HG02642 (cell line): Measurements from ENCODE around the gene ELL.

ENCODE experiments used
- ATAC-seq: cut with Tn5 transposase; IDR thresholded peaks from one replicate; pipeline ENCODE4 v1.9.1; 2021; ENCODE audit warnings: mild to moderate bottlenecking; ENCODE audit not compliant: unreplicated experiment, poor library complexity

Gene ELL

DNA sequence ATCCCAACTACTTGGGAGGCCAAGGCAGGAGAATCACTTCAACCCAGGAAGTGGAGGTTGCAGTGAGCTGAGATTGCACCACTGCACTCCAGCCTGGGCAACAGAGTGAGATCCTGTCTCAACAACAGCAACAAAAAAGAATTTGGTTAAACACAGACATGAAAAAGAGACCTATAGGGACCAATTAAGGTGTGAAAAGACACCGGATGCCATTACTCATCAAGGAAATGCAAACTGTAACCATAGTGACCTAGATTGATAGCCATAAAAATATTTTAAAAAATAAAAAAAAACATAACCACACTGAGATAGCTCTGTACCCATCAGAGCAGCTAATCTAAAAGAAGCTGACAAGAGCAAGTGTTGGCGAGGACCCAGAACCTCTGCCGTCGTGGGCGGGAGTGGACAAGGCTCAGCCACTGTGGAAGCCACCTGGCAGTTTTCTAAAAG lies 46.8 kb downstream of the ELL start:
- ATAC-seq: no peak

DNA sequence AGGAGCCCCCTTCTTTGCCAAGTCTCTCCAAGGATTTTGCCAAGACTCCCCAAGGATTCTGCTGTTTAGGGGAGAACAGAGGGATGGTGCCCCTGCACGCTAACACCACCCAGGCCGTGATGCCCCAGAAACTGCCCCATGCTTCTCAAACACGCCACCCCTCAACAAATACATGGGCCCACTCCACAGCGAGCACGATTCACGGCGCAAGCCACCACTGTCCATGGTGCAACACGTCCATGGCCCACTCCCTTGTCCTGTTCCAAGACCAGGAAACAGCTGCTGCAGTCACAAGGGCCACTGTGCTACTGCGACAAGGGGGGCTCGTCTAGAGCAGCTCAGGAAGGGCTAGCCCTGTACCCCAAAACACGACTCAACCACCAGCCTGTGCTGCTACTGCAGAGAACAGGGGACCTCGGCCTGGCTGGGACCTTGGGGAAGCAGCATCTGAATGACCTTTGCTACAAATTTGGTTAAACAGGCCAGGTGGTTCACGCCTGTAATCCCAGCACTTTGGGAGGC lies 47.4 kb downstream of the ELL start:
- no peak for ATAC-seq

DNA sequence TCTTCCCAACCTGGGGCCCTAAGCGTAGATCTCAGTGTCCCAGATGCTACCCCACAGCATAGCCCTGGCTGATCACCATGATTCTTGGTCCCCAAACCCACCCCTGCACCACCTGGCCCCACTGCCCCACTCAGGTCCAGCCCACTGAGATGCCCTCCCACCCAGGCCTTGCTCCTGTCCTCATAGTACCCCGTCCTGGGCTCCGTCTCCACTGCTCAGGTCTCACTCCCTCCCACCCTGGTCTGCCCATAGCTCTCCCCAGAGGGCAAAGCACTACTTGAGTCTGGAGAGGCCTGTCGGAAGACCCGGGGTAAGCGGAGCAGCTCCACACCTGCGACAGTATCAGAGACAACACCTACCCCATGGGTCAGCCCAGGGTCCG lies 48.2 kb downstream of the ELL start:
- no peak for ATAC-seq

DNA sequence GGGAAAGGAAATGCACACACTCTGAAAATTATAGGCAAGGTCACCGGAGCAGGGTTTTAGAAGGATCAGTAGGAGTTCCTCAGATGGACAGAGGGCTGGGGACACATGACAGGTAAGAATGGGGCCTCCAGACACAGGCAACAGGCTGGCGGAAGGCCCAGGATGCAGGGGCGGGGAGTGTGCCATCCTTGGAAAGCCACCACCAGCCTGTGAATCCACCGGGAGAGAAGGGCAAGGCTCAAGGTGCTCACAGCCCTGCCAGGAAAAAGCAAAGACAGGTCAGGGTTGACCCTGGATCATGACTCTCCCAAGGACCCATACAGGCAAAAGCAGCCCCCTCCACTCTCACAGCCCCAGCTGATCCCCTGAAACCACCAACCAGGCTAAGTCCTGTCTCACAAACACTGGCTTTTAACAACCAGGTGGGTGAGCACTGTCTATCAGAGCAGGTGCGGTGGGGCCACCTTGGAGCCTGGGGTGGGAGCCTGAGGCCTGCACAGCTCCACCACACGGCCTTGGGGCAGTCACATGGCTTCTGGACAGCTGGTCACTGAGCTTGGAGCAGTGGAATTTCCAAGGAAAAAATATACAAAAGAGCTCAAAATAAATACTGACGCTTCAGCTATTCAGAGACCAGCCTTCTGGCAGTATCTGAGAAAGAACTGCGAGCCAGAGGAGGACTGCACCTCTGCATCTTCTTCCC lies 48.7 kb downstream of the ELL start:
- ATAC-seq: no peak

DNA sequence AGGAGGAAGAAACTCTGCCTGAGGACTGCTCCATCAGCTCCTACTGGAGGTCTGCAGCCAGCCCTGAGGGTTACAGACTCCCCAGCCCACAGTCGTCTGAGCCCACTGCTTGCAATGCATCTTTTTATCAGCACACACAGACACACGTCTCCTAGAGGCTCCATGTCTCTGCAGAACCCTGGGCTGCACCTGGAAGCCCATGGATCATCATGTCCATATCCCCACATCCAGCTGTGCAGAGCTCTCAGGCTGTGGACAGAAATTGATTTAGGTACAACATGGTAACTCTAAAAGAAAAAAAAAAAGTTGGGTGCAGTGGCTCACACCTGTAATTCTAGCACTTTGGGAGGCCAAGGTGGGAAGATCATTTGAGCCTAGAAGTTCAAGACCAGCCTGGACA lies 51.1 kb downstream of the ELL start:
- no peak for ATAC-seq

DNA sequence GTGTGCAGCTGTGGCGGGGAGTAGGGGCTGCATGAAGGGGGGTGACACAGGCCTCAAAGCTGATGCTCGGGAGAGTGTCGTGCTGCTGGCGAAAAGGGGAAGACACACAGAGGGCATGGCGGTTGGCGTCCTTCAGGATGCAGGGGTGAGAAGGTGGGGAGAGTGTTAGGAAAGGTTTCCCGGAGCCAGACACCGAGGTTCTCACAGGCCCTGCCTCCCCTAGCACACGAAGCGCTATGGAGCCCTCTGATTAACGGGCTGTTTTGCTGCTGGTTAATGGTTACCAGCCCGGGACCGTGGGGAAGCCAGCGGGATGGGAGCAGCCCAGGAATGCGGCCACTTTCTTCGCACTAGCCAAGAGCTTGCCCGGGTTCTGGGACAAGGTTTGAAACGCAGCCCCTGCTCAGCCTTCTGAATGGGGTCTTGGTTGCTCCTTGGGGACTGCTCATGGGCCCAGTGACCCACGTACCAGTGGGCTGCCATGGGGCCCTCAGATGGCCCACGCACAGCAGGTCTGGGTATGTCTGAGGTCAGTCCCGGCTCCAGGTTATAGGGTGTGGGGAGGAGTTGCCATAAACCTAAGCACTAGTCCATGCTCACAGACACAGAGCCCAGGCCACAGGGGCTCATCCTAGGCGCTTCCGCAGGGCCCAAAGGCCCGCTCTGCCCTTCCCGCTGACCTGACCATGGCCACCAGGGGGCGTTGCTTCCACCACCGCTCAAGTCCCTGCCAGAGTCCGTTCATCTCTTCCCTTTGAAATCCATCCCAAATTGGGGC lies 52.6 kb downstream of the ELL start:
- no peak for ATAC-seq

DNA sequence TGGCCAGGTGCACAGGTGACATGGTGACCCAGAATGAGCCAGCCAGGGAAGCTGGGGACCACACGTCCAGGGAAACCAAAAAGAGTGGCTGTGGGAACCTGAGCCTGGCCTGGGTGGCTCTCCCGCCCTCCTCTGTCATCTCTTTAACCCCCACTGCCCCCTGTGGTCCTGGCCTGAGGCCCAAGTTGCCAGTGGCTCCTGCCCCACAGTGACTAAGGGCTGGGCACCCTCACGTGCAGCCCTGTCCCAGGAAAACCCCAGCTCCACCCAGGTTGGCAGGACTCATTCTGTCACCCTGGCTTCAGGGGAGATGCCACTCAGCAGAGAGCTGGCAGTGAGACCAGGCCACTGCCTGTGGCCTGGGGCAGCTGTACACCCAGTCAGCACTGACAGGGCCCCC lies 53.4 kb downstream of the ELL start:
- ATAC-seq: no peak

DNA sequence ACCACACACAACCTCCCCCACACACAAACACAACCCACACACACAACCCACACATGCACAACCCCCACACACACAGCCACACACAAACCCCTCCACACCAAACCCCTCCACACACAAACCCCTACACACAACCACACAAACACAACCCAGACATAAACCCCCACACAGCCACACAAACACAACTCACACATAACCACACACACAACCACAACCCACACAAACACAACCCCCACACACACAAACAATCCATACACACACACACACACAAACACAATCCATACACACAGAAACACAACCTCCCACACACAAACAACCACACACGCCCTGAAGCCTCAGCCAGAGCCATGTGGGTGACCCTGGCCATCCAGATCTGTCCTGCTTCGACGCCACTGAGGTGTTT lies 53.9 kb downstream of the ELL start:
- no peak for ATAC-seq

DNA sequence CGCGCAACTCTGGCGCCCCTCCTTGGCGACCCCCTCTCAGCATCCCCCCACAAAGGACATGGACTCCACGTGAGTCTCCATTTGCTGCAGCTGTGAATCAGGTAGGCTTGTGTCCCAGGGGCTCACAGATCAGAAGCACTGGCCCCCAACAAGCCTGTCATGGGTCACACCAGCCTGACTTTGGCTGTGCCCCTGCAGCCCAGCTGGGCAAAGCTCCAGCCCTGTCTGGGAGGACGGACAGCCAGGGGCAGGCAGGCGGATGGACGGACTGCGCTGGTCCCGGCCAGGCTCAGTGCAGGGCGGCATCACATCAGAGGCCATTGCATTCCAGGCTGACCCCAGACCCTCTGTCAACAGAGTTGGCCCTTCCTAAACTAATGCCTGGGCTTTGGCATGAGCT lies 55.5 kb downstream of the ELL start:
- no peak for ATAC-seq

DNA sequence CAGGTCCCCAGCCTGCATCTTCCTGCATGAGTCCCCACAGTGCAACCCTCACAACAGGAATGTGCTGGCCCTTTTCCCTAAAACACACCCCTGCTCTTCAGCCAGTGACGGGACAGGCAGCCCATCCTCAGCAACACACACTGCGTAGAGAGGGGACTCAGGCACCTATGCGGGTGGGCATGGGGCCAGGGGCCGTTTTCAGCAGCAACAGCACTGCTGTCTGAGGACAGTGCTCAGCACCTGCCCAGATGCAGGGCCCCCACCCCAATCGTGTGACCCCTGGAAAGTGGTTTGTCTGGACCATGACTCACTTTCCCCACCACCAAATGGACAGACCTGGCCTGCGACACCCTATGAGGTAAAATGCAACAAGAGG lies 55.9 kb downstream of the ELL start:
- ATAC-seq: no peak

DNA sequence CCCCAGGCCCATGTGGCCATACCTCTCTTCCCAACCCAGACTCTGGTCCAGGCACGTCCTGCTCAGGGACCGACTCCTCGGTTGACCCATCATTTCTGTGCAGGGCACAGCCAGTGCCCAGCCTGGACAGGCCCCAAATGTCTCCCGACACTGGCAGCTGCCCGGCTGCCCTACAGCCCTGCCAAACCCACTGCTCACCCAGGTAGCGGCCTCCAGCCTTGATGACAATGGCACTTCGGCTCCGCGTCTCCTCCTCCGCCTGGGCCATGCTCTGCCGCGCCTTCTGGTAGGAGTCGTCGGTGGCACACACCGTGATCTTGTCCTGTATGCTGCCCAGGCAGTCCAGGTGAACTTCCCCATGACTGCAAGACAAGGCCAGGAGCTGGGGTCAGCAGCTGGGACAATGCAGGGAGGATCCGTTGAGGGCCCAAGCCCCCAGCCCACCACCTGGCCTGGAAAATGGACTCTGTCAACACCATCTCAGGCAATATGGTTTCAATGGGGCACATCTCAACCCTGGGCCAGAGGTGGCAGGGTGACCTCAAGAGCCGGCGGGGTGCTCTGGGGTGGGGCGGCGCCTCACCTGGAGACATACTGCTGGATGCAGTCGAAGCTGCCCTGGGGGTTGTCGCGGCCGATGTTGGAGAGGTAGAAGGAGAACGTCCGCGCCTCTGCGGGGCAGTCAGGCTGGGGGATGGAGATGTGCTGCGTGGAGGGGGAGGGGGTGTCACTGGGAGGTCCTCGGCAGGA lies 56.5 kb downstream of the ELL start:
- ATAC-seq: no peak

DNA sequence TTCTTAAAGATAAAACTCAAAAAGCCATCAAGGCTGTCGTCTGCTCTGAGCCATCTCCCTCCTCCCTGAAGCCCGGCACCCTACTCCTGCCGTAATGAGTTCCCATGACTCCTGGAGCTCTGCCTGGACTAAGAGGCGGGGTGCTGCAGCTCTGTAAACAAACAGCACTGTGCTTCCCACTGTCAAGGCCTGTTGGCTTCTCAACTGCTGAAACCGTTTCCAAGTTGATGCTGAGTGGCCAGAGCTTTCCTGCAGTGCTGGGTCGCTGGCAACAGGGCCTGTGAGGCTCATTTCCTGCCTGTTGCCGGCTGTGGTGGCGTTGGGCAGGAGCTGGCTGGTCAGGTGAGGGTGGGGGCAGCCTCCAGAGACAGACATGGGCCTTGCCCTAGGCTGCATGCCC lies 57.2 kb downstream of the ELL start:
- ATAC-seq: no peak

DNA sequence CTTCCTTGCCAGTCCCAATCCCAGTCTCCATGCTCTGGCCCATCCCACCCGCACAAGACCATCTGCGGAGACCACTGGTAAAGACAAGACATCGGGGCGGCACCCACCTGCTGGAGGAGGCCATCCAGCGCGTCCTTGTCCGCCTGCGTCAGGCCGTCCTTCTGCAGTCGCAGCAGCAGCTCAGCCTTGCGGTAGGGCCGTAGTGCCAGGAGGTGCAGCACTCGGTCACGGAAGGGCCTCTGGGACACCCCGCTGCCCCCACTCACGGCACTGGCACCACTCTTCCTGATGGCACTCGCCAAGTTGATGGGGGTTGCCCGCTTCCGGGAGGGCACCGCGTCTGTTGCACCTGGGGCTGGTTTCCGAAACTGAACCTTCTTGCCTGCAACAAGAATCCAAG lies 60.4 kb downstream of the ELL start:
- ATAC-seq: no peak

DNA sequence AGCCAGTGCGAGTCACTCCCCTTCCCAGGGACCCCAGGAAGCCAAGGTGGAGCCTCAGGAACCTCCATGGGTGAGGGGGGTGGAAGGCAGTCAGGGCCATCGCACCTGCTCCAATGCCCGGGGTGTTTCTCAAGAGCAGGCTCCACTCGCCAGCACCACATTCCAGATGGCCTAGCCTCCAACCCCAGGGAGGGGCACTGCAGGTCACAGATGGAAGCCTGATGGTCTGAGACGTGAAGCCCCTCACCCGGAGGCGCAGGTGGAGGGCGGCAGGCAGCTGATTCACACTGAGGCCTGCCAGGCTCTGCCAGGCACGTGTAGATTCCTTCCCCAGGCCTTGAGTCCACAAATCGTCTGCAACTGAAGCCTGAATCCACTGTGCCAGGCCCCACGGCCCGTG lies 61.0 kb downstream of the ELL start:
- ATAC-seq: no peak

DNA sequence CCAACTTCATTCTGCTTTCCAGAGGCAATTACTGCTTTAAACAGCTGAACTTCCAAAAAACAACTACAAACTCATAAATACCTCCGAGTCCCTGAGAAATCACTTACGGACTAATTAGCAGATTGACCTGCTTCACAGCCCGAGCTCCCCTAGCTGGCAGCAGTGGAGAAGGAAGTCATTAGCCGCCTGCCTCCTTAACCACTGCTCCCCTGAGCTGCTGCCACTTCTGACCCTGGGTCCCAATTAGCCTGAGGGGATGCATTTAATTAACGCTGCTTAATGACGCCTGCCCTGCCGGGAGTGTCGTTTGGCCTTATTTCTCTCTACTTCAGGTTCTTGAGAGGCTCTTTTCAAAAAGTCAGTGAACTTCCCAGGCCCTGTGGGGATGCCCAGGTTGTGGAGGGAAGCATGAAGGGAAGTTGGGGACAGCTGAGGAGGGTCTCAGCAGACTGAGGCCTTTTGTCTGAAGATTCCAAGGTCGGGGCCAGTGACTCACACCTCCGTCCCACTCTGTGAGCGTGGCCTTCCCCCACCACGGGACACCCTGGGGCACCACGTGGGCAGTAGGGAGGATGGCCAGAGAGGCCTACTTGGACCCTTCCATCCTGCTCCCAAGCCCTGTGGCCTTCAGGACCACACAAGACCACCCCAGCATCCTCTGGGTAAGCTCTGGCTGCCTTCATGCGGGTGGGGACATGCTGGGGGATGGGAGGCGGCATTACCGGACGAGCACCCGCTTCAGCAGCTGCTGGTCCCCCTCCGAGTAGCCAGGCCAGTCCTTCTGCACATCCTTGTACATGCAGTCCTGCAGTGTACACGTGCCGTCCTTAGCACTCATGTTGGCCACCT lies 64.2 kb downstream of the ELL start:
- no peak for ATAC-seq

DNA sequence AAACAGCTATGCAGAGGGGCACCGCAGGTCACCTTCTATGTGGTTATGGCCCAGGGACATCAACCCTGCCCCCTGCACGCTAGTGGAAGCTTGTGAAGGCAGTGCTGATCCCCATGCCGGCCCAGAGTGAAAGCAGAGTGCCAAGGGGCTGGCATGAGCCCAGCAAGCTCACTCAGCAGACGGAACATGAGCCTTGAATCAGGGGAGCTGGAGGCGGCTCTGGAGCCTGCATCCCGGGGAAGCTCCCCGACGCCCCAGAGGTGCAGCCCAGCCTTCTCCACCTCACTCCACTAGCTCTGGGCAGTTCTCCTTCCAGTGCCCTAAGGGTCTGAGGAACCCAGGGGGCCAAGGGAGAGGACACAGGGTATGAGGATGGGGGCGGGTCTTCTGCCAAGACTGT lies 64.9 kb downstream of the ELL start:
- ATAC-seq: no peak

DNA sequence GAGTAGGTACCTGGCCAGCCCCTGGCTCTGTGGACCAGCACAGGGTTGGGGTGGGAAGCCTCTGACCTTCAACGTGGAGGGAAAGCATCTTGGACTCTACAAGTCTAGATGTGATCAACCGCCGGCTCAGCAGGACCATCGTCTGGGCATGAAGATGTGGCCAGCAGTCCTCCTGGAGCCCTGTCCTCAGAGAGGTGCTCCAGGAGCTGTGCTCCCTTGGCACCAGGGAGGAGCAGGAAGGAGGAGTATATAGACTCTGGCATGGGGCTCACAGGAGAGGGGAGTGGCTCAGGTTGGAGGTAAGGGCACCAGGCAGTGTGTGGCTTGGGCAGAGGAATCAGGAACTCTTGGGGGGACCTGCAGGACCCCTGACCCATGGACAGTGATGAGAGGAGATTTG lies 65.6 kb downstream of the ELL start:
- no peak for ATAC-seq

DNA sequence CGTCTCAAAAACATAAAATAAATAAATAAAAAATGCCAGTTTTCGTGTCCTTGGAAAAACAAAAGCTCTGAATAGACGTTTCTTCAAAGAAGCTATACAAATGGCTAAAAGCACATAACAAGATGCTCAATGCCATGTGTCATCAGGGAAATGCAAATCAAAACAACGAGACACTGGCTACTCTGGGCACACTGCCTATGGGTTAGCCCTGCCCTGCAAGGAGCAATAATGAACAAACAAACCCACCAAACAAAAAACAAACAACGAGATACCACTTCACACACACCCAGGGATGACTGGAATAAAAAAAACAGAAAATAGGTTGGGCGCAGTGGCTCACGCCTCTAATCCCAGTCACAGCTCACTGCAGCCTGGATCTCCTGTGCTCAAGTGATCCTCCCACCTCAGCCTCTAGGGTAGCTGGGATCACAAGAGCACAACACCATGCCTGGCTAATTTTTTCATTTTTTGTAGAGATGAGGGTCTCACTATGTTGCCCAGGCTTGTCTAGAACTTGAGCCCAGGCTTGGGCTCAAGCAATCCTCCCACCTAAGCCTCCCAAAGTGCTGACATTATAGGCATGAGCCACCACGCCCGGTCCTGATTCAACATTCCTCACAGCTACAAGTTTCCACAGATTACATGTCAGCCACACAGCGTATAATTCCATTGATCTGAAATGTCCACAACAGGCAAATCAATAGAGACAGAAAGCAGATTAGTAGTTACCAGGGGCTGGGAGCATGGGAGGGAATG lies 68.4 kb downstream of the ELL start:
- no peak for ATAC-seq

DNA sequence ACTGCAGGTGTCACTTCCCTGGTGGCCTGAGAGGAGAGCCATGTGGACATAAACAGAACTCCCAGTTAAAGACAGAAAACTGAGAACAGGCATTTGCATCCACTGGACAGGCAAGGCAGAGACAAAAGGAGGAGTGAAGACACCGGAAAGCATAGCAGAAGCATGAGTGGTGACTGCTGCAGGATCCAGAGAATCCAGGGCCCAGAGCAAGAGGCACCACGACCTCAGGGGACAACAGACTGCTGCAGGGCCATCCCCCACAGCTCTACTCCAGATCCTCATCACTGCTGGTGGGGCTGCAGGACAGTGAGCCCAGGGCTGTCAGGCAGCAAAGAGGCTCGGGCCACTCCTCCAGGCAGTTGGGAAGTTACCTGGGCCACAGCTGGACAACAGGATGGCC lies 69.5 kb downstream of the ELL start:
- no peak for ATAC-seq
